B cell (primary cell): ENCODE data around the gene G2E3.

Experiments
- EZH2 ChIP-seq: IDR thresholded peaks from 2 replicates; pipeline ENCODE4 v1.6.1; 2012; ENCODE audit warnings: borderline replicate concordance, low read depth, mild to moderate bottlenecking, moderate library complexity, low read length; ENCODE audit not compliant: insufficient read depth, poor library complexity, severe bottlenecking
- TF ChIP-seq, protein P1 (sequence below): fragments of 200-600 bp; IDR thresholded peaks from one replicate; pipeline ENCODE4 v1.8.0; 2022; ENCODE audit warnings: antibody characterized with exemption, mild to moderate bottlenecking

DNA sequence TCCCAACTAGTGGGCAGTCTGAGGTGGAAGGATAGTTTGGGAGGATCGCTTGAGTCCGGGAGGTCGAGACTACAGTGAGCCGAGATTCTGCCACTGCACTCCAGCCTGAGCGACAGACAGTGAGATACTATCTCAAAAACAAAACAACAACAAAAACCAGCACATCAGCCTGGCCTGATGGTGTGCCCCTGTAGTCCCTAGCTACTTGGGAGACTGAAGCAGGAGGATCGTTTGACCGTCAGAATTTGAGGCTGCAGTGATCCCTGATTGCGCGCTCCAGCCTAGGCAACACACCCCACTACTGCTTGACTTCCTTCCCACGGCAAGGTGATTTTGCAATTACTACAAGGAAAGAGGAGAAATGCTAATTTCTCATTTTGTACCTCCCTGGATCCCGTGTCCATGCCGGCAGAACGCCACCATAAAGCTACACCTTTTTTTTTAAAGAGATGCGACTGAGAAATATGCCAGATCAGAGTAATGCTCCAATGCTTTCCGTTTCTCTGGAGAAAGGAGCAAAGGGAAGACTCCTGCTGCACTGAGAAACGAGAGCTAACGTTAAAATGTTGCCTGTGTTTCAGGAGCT lies 62.5 kb downstream of the G2E3 start:
- TF ChIP-seq, protein P1, sequence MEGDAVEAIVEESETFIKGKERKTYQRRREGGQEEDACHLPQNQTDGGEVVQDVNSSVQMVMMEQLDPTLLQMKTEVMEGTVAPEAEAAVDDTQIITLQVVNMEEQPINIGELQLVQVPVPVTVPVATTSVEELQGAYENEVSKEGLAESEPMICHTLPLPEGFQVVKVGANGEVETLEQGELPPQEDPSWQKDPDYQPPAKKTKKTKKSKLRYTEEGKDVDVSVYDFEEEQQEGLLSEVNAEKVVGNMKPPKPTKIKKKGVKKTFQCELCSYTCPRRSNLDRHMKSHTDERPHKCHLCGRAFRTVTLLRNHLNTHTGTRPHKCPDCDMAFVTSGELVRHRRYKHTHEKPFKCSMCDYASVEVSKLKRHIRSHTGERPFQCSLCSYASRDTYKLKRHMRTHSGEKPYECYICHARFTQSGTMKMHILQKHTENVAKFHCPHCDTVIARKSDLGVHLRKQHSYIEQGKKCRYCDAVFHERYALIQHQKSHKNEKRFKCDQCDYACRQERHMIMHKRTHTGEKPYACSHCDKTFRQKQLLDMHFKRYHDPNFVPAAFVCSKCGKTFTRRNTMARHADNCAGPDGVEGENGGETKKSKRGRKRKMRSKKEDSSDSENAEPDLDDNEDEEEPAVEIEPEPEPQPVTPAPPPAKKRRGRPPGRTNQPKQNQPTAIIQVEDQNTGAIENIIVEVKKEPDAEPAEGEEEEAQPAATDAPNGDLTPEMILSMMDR, result no peak
- no peak for TF ChIP-seq EZH2
